CD4-positive, alpha-beta T cell (primary cell): ENCODE measurements around the gene HCAR3. TPM values are rescaled to one million over a fixed set of nuclear protein-coding genes. Genes with fewer than 3 reads are reported as not detected.
"Not testable (repeated sequence)": the region's sequence is repeated elsewhere in the genome, so short reads cannot be mapped to it uniquely, and the experiment has no call there.

Source experiments
- ATAC-seq: fragments of 200-7000 bp; cut with Tn5 transposase; one replicate; pipeline ENCODE4 v1.10.0; 2022; ENCODE audit warnings: mild to moderate bottlenecking; ENCODE audit not compliant: poor library complexity
- CTCF ChIA-PET: fragments of 350-600 bp; sonication (Branson Sonifier 250); formaldehyde crosslinking; loops from one replicate; lab custom pipeline; 2021; ENCODE audit warnings: antibody characterized with exemption, inconsistent platforms; lab: Charles Lee
- POLR2A ChIA-PET: fragments of 350-600 bp; sonication (Branson Sonifier 250); formaldehyde crosslinking; loops from one replicate; lab custom pipeline; 2021; ENCODE audit warnings: antibody characterized with exemption, inconsistent platforms; lab: Charles Lee
- DNase-seq, 14 experiments: peaks; one replicate each; pipeline ENCODE4 v3.0.0-alpha.2; 2013 to 2020; ENCODE audit warnings: mixed read lengths in 2 of 14
- H3K27ac ChIP-seq, 2 donors: one replicate each; pipeline versions ENCODE4 v1.5.1 to v1.7.0; 2013; ENCODE audit warnings: low read length in 2 of 2, low read depth in 1 of 2, mild to moderate bottlenecking in 1 of 2
- H3K27me3 ChIP-seq, 2 experiments: 1 replicate in 1 of 2; 2 replicates in 1 of 2; pipeline versions ENCODE4 v1.6.1 to v1.7.0; 2013; ENCODE audit warnings: low read length in 2 of 2, control low read depth in 1 of 2, mild to moderate bottlenecking in 1 of 2, moderate library complexity in 1 of 2; ENCODE audit not compliant: insufficient read depth in 2 of 2, control insufficient read depth in 1 of 2
- H3K36me3 ChIP-seq: one replicate; pipeline ENCODE4 v1.6.1; 2013; ENCODE audit warnings: low read length, control low read depth; ENCODE audit not compliant: insufficient read depth
- H3K4me1 ChIP-seq: one replicate; pipeline ENCODE4 v1.6.1; 2013; ENCODE audit warnings: low read length, control low read depth; ENCODE audit not compliant: insufficient read depth
- H3K4me3 ChIP-seq: one replicate; pipeline ENCODE4 v1.5.1; 2013; ENCODE audit warnings: mild to moderate bottlenecking, low read length, moderate library complexity
- H3K9me3 ChIP-seq, 2 experiments: 1 replicate in 1 of 2; 2 replicates in 1 of 2; pipeline versions ENCODE4 v1.6.1 to v1.7.0; 2013; ENCODE audit warnings: low read length in 2 of 2, mild to moderate bottlenecking in 2 of 2, control low read depth in 1 of 2, moderate library complexity in 1 of 2; ENCODE audit not compliant: control insufficient read depth in 1 of 2, insufficient read depth in 1 of 2
- H3K27ac Mint-ChIP-seq: one replicate; pipeline ENCODE4 v1.8.0; 2020; ENCODE audit warnings: mixed read lengths
- H3K27me3 Mint-ChIP-seq: one replicate; pipeline ENCODE4 v1.8.0; 2021; ENCODE audit warnings: mixed read lengths
- H3K36me3 Mint-ChIP-seq: one replicate; pipeline ENCODE4 v1.8.0; 2021; ENCODE audit warnings: low read depth, mixed read lengths
- H3K4me1 Mint-ChIP-seq: one replicate; pipeline ENCODE4 v1.8.0; 2021; ENCODE audit warnings: low read depth, mixed read lengths
- H3K4me3 Mint-ChIP-seq: one replicate; pipeline ENCODE4 v1.8.0; 2020; ENCODE audit warnings: mild to moderate bottlenecking, mixed read lengths
- H3K9me3 Mint-ChIP-seq: one replicate; pipeline ENCODE4 v1.8.0; 2020; ENCODE audit warnings: mixed read lengths
- intact Hi-C, 2 experiments: fragments of 100-400 bp; cut with DNase I in 1 of 2; cut with micrococcal nuclease in 1 of 2; formaldehyde crosslinking; loops; one replicate each; pipeline versions ENCODE4 v1.15.1 to v1.9.0; 2023 to 2025; cut with DNase I, micrococcal nuclease
- total RNA-seq, 174 experiments: library from RNA in 2 of 174; stranded (reverse) in 2 of 174; gene quantifications; one replicate each; pipeline ENCODE4 v1.2.3 and lab custom pipeline; 2021 to 2026
- TF ChIP-seq, protein P1 (sequence below): fragments of 200-600 bp; IDR thresholded peaks from one replicate; pipeline ENCODE4 v1.8.0; 2022; ENCODE audit warnings: antibody characterized with exemption, mild to moderate bottlenecking

HCAR3 gene
- total RNA-seq, 2 experiments from 2014 or later: 0.33 to 0.39 TPM

DNA sequence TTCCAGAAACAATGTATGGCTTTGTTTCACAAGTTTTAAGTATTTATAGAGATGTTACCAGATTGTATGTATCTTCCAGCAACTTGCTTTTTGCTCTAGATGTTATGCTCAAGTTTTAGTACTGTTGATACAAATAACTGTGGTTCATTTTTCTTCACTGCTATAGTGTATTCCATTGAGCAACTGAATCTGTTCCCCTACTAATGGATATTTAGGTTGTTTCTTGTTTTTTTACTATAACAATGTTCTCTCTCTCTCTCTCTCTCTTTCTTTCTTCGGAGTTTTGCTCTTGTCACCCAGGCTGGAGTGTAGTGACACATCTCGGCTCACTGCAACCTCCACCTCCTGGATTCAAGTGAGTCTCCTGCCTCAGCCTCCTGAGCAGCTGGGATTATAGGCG lies 30.1 kb downstream of the HCAR3 start:
- Histone ChIP-seq H3K36me3 (no peaks in the 10 kb centered on the region), H3K4me3 (no peak overlapping the region), H3K27me3 (no peaks in the 10 kb centered on the region), H3K4me1 (peaks cover 2% of the 10 kb centered on the region), H3K27ac (no peak overlapping the region), H3K9me3 (no peaks in the 10 kb centered on the region)
- DNase-seq (no peak), ATAC-seq (no peak)
- TF ChIP-seq, protein P1, sequence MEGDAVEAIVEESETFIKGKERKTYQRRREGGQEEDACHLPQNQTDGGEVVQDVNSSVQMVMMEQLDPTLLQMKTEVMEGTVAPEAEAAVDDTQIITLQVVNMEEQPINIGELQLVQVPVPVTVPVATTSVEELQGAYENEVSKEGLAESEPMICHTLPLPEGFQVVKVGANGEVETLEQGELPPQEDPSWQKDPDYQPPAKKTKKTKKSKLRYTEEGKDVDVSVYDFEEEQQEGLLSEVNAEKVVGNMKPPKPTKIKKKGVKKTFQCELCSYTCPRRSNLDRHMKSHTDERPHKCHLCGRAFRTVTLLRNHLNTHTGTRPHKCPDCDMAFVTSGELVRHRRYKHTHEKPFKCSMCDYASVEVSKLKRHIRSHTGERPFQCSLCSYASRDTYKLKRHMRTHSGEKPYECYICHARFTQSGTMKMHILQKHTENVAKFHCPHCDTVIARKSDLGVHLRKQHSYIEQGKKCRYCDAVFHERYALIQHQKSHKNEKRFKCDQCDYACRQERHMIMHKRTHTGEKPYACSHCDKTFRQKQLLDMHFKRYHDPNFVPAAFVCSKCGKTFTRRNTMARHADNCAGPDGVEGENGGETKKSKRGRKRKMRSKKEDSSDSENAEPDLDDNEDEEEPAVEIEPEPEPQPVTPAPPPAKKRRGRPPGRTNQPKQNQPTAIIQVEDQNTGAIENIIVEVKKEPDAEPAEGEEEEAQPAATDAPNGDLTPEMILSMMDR: no peak
- CTCF ChIA-PET: no interaction called here
- H3K27ac Mint-ChIP-seq: no peak overlapping the region
- H3K4me1 Mint-ChIP-seq: no peaks in the 10 kb centered on the region
- no peaks in the 10 kb centered on the region for H3K27me3 Mint-ChIP-seq
- H3K36me3 Mint-ChIP-seq: no peaks in the 10 kb centered on the region
- intact Hi-C loops: no loop called here
- POLR2A ChIA-PET: no interaction called here
- no peak overlapping the region for H3K4me3 Mint-ChIP-seq
- no peaks in the 10 kb centered on the region for H3K9me3 Mint-ChIP-seq

DNA sequence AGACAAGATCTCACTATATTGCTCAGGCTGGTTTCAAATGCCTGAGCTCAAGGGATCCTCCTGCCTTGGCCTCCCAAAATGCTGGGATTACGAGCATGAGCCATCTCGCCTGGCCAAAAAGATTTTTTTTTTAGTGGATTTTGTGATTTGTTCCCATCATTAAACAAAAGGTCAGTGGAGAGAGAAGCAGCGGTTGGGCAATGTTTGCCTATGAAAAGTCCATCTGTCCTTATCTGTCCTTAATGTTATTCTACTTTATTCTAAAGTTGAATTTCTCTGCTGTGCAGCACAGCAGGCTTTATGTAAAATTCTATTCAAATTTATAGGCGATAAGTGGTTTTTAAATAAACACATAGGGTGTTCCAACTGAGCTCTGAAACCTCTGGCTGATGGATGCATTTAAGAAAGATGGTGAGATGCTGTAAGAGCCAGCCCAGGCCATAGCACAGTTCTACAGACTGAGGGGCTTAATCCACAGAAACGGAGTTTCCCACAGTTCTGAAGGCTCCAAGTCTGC lies 32.3 kb downstream of the HCAR3 start:
- Mint-ChIP-seq H3K27me3 (no peaks in the 10 kb centered on the region), H3K9me3 (no peaks in the 10 kb centered on the region), H3K27ac (no peak overlapping the region), H3K4me1 (no peaks in the 10 kb centered on the region), H3K36me3 (no peaks in the 10 kb centered on the region), H3K4me3 (no peak overlapping the region)
- TF ChIP-seq, protein P1: no peak
- ATAC-seq (no peak), DNase-seq (no peak)
- H3K4me3 ChIP-seq: no peak overlapping the region
- no peaks in the 10 kb centered on the region for H3K9me3 ChIP-seq
- no peaks in the 10 kb centered on the region for H3K36me3 ChIP-seq
- ChIA-PET POLR2A (no interaction called here), CTCF (no interaction called here)
- intact Hi-C loops: no loop called here
- H3K4me1 ChIP-seq: no peaks in the 10 kb centered on the region
- no peak overlapping the region for H3K27ac ChIP-seq
- H3K27me3 ChIP-seq: no peaks in the 10 kb centered on the region

DNA sequence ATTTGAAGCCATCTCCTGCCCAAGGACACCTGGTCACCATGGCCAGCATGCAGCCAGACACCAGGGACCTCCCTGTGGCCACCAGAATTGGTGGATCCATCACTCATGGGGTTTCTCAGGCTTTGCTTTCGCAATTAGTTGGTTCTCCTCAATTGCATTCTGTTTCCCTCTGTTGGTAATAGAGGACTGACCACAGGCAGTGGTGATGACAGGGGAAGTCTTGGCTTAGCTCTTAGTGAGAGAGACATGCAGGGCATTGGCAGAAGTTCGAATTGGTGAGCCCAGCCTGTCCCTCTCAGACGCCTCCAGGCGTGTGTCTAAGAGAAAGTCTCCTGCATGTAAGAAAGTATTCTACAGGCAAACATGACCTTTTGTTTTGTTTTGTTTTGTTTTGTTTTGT lies 34.8 kb downstream of the HCAR3 start:
- no peaks in the 10 kb centered on the region for H3K4me1 ChIP-seq
- Mint-ChIP-seq H3K4me1 (no peaks in the 10 kb centered on the region), H3K27ac (no peak overlapping the region), H3K9me3 (no peaks in the 10 kb centered on the region), H3K36me3 (no peaks in the 10 kb centered on the region), H3K4me3 (no peak overlapping the region), H3K27me3 (no peaks in the 10 kb centered on the region)
- no peaks in the 10 kb centered on the region for H3K9me3 ChIP-seq
- no peaks in the 10 kb centered on the region for H3K27me3 ChIP-seq
- POLR2A ChIA-PET: no interaction called here
- H3K36me3 ChIP-seq: no peaks in the 10 kb centered on the region
- CTCF ChIA-PET: no interaction called here
- no peak overlapping the region for H3K4me3 ChIP-seq
- intact Hi-C loops: no loop called here
- DNase-seq (peak in 3 of 14 experiments; percentile 7 to 47 (median 29)), ATAC-seq (no peak)
- TF ChIP-seq, protein P1: no peak
- no peak overlapping the region for H3K27ac ChIP-seq

DNA sequence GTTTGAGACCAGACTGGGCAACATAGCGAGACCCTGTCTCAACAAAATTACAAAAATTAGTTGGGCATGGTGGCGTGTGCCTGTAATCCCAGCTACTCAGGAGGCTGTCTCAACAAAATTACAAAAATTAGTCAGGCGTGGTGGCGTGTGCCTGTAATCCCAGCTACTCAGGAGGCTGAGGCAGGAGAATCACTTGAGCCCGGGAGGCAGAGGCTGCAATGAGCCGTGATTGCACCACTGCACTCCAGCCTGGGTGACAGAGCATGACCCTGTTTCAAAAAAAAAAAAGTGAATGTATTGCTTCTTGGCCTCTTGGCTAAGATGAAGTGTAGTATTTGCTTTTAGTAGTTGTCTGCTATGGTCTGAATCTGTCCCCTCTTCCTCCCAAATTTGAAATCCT lies 35.6 kb downstream of the HCAR3 start:
- H3K4me1 Mint-ChIP-seq, CTCF ChIA-PET, ATAC-seq, H3K4me1 ChIP-seq, H3K27me3 Mint-ChIP-seq, H3K27me3 ChIP-seq, H3K36me3 Mint-ChIP-seq, H3K36me3 ChIP-seq, intact Hi-C loops, H3K27ac Mint-ChIP-seq, H3K4me3 ChIP-seq, H3K9me3 ChIP-seq, H3K9me3 Mint-ChIP-seq, H3K4me3 Mint-ChIP-seq, POLR2A ChIA-PET, H3K27ac ChIP-seq, DNase-seq: not testable (repeated sequence)

DNA sequence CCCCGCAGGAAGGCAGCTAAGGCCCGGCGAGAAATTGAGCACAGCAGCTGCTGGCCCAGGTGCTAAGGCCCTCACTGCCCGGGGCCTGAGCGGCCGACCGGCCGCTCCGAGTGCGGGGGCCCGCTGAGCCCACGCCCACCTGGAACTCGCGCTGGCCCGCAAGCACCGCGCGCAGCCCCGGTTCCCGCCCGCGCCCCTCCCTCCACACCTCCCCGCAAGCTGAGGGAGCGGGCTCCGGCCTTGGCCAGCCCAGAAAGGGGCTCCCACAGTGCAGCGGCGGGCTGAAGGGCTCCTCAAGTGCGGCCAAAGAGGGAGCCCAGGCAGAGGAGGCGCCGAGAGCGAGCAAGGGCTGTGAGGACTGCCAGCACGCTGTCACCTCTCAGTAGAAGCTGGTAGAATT lies 39.8 kb downstream of the HCAR3 start:
- CTCF ChIA-PET, H3K27me3 Mint-ChIP-seq, H3K4me3 Mint-ChIP-seq, intact Hi-C loops, H3K27ac Mint-ChIP-seq, H3K4me1 Mint-ChIP-seq, POLR2A ChIA-PET, ATAC-seq, H3K27ac ChIP-seq, H3K36me3 ChIP-seq, H3K9me3 ChIP-seq, H3K27me3 ChIP-seq, H3K36me3 Mint-ChIP-seq, H3K9me3 Mint-ChIP-seq, H3K4me3 ChIP-seq, DNase-seq, H3K4me1 ChIP-seq: not testable (repeated sequence)
